Adrenal gland (tissue), 5 donors: ENCODE results near the gene RYR1.

ENCODE experiments used
- CTCF ChIP-seq, 6 experiments: fragments of 450-650 bp in 4 of 6; fragments of 200-600 bp in 2 of 6; sonication (generic) in 1 of 6; IDR thresholded peaks; 1 replicate in 5 of 6; 2 replicates in 1 of 6; pipeline versions ENCODE4 v1.5.1 to v1.8.0; 2016 to 2021; ENCODE audit warnings: antibody characterized with exemption in 6 of 6, mild to moderate bottlenecking in 2 of 6, moderate library complexity in 1 of 6
- POLR2A ChIP-seq, 2 donors: fragments of 450-650 bp; IDR thresholded peaks; one replicate each; pipeline ENCODE4 v1.6.1; 2017; ENCODE audit warnings: antibody characterized with exemption in 2 of 2, mild to moderate bottlenecking in 2 of 2, moderate library complexity in 1 of 2
- donor health status: DM: no; HTN: no; CAD: no.

- TF ChIP-seq CTCF (IDR thresholded peaks at IDR 0.05) (no peak), POLR2A (IDR thresholded peaks at IDR 0.05) (no peak)
These were observed 52.2 kb downstream of the RYR1 start for GRCh38 chr19:38485541-38486285.
